Smooth muscle cell (in vitro differentiated cells): ENCODE measurements around the gene ZNF469. TPM values are rescaled to one million over a fixed set of nuclear protein-coding genes. Genes with fewer than 3 reads are reported as not detected.

Experiments used
- DNase-seq: peaks from one replicate; lab custom pipeline; 2025; ENCODE audit not compliant: unreplicated experiment; lab: John Stamatoyannopoulos, UW
- H2AFZ ChIP-seq: fragments of 200-600 bp; sonication (generic); 2 replicates; pipeline ENCODE4 v1.6.0; 2016; ENCODE audit warnings: antibody characterized with exemption, low read depth, mild to moderate bottlenecking
- H3F3A ChIP-seq: fragments of 200-600 bp; sonication (generic); 2 replicates; pipeline ENCODE4 v1.6.0; 2017; ENCODE audit warnings: antibody characterized with exemption, low read depth
- H3K27ac ChIP-seq: fragments of 200-600 bp; sonication (generic); 2 replicates; pipeline ENCODE4 v1.5.1; 2016; ENCODE audit warnings: low read depth, mild to moderate bottlenecking
- H3K27me3 ChIP-seq: fragments of 200-600 bp; sonication (generic); 2 replicates; pipeline ENCODE4 v1.6.1; 2016; ENCODE audit warnings: low read depth, mild to moderate bottlenecking
- H3K36me3 ChIP-seq: fragments of 200-600 bp; sonication (generic); 2 replicates; pipeline ENCODE4 v1.5.1; 2016; ENCODE audit warnings: low read depth
- H3K4me1 ChIP-seq: fragments of 200-600 bp; sonication (generic); 2 replicates; pipeline ENCODE4 v1.5.1; 2016; ENCODE audit warnings: low read depth
- H3K4me2 ChIP-seq: fragments of 200-600 bp; sonication (generic); 2 replicates; pipeline ENCODE4 v1.6.0; 2016; ENCODE audit warnings: mild to moderate bottlenecking
- H3K4me3 ChIP-seq: fragments of 200-600 bp; sonication (generic); 2 replicates; pipeline ENCODE4 v1.5.1; 2016; ENCODE audit warnings: mild to moderate bottlenecking
- H3K79me2 ChIP-seq: fragments of 200-600 bp; sonication (generic); 2 replicates; pipeline ENCODE4 v1.6.0; 2016; ENCODE audit warnings: low read depth, mild to moderate bottlenecking
- H3K9ac ChIP-seq: fragments of 200-600 bp; sonication (generic); 2 replicates; pipeline ENCODE4 v1.6.0; 2016; ENCODE audit warnings: low read depth
- H3K9me3 ChIP-seq: fragments of 200-600 bp; sonication (generic); replicated peaks from 2 replicates; pipeline ENCODE4 v1.5.1; 2016; ENCODE audit warnings: low read depth
- H4K20me1 ChIP-seq: fragments of 200-600 bp; sonication (generic); 2 replicates; pipeline ENCODE4 v1.6.0; 2016; ENCODE audit warnings: low read depth
- CTCF ChIP-seq: fragments of 200-600 bp; sonication (generic); IDR thresholded peaks from 2 replicates; pipeline ENCODE4 v1.5.1; 2017; ENCODE audit warnings: borderline replicate concordance, mild to moderate bottlenecking, antibody characterized with exemption; ENCODE audit not compliant: insufficient read depth, poor library complexity, severe bottlenecking
- WGBS: methylation state at CpG from one replicate; pipeline ENCODE4 v1.1.7; 2016; ENCODE audit warnings: low lambda C conversion rate; 5-methylcytosine and 5-hydroxymethylcytosine counted together
- polyA plus RNA-seq: library from polyadenylated mRNA; unstranded; fragments of >200 nt; fragmentation: Nextera tagmentation; extraction: Ambion mirVana; gene quantifications from 2 replicates; pipeline ENCODE4 v1.2.1, GENCODE V29; 2016
- total RNA-seq: library from RNA; depleted of rRNA; stranded (reverse); fragments of >200 nt; gene quantifications from 2 replicates; pipeline ENCODE4 v1.2.3, GENCODE V29; 2014

ZNF469 gene
- total and polyA plus RNA-seq, 2 experiments from 2014 or later, result 5.0 to 6.2 TPM

DNA sequence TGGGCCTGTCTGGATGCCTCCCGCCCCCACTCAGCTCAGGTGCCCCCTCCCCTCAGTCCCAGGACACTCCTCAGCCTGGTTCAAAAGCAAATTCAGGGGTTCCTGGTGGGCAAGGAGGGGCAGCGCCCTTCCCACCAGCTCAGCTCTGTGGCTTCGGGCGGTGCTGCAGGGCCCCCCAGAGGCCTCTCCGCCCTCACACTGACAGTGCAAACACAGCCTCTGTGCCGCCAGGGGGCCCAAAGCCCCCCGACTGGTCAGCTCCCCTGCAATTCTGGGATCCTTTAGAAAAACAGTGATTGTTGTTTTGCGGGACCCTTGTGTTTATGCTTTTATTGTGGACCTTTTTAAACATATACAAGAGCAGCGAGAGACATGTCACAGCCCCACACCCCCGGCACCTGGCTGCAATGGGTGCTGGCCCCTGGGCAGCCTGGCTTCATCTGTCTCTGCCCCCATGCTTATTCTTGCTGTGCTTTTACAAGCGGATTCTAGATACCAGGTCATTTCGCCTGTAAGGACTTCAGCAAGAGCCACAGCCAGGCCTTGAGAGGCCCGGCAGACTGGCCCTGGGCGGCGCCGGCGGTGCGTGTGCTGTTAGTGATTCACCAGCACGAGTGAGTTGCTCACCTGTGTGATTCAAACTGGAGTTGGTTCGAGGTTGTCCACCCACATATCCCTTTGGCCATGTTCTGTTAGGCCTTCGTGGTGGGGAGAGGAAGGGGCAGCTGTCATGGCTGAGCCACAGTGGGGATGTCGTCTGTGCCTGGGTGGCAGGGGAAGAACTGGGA is 21.2 kb downstream of the ZNF469 start:
- Histone ChIP-seq H4K20me1 (peaks cover 98% of the 10 kb centered on the region), H3K4me3 (no peak overlapping the region), H3K27me3 (no peaks in the 10 kb centered on the region), H3K79me2 (peaks cover 4% of the 10 kb centered on the region), H3K36me3 (no peaks in the 10 kb centered on the region), H3K9me3 (no peaks in the 10 kb centered on the region), H3K4me2 (no peak overlapping the region), H3F3A (no peaks in the 10 kb centered on the region), H3K9ac (no peak overlapping the region), H3K27ac (no peak overlapping the region), H3K4me1 (no peaks in the 10 kb centered on the region), H2AFZ (no peak overlapping the region)
- whole genome bisulfite sequencing, result 87% methylated on average over 22 of the region's 22 CpGs
- TF ChIP-seq CTCF, result no peak
- DNase-seq, result no peak

DNA sequence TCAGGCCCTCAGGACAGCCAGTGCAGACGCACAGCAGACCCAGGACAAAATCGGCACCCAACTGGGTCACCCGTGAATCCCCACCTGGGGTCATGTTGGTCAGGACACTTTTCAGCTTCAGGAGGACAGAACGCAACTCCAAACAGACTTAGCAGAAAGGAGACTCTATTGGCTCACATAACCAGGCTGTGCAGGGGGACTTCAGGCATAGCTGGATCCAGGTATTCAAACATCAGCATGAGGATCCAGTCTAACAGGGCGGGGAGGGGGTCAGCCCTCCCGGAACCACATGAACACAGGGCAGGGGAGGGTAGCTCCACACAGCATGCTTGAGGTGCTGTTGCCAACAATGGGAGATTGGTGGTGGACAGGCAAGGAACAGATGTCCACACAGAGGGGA is 22.0 kb downstream of the ZNF469 start:
- H3K27me3 ChIP-seq, result no peaks in the 10 kb centered on the region
- no peaks in the 10 kb centered on the region for H3K36me3 ChIP-seq
- no peaks in the 10 kb centered on the region for H3K4me1 ChIP-seq
- H3K9me3 ChIP-seq, result no peaks in the 10 kb centered on the region
- WGBS, result 96% methylated on average over 6 of the region's 6 CpGs
- no peak overlapping the region for H2AFZ ChIP-seq
- H3K4me2 ChIP-seq, result no peak overlapping the region
- no peak overlapping the region for H3K9ac ChIP-seq
- DNase-seq, result no peak
- no peaks in the 10 kb centered on the region for H3F3A ChIP-seq
- TF ChIP-seq CTCF, result no peak
- H3K4me3 ChIP-seq, result no peak overlapping the region
- no peak overlapping the region for H3K27ac ChIP-seq
- peaks cover 98% of the 10 kb centered on the region for H4K20me1 ChIP-seq
- H3K79me2 ChIP-seq, result peaks cover 10% of the 10 kb centered on the region

DNA sequence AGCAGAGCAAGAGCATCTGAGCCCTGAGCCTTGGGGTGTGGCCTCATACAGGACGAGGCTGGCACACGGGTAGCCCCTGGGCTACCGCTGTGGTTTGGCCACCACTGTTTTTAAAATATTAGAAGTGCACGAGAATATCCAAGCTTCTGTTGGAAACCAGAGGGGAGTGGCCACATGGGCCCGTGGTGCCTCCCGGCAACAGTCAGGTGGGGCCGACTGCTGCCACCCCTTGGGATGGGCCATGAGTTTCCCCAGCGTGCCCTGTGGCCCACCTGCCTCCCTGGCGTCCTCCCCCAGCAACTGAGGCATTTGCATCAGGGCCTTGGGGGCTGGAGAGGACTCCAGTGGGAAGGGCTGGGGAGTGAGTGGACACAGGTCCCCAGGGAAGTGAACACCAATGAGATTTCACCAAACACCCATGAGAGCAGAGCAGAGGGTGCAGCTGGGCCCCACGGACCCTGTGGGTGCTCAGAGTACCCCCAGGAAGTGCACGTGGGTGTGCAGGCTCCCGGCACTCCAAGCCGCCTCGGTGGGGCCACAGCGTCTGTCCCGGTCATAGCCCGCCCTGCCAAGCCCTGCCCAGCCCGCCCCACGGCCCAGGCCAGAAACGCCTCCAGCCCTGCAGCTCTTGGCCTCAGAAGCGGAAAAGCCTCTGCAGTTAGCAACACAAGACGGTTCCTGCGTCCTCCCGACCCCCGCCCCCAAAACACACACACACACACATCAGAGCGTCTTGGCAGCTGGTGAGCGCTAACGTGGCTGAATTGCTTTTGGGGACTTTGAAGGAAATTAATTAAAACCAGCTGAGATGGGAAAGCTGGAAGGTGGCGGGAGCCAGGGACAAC is 22.7 kb downstream of the ZNF469 start:
- no peak overlapping the region for H3K4me2 ChIP-seq
- H3K9me3 ChIP-seq, result no peaks in the 10 kb centered on the region
- H3K36me3 ChIP-seq, result no peaks in the 10 kb centered on the region
- no peak overlapping the region for H3K4me3 ChIP-seq
- no peaks in the 10 kb centered on the region for H3K27me3 ChIP-seq
- WGBS, result 73% methylated on average over 22 of the region's 29 CpGs
- H3K79me2 ChIP-seq, result peaks cover 10% of the 10 kb centered on the region
- DNase-seq, result no peak
- H3K27ac ChIP-seq, result no peak overlapping the region
- no peak overlapping the region for H2AFZ ChIP-seq
- no peak for TF ChIP-seq CTCF
- H3F3A ChIP-seq, result no peaks in the 10 kb centered on the region
- H4K20me1 ChIP-seq, result peaks cover 98% of the 10 kb centered on the region
- no peak overlapping the region for H3K9ac ChIP-seq
- H3K4me1 ChIP-seq, result no peaks in the 10 kb centered on the region
